Stimulated activated CD4-positive, alpha-beta T cell treated with anti-CD3 and anti-CD28 coated beads, Interleukin-2, amount 100 ng/mL, for 24 hours (primary cell): ENCODE data around the gene CDADC1.

Experiments
- DNase-seq, 2 donors: peaks; one replicate each; pipeline ENCODE4 v3.0.0-alpha.2; 2020

The CDADC1 gene

GRCh38 chr13:49297338-49297737 is 49.6 kb downstream of the CDADC1 start:
- no peak for DNase-seq

GRCh38 chr13:49298416-49298815 is 50.7 kb downstream of the CDADC1 start:
- DNase-seq, result no peak

GRCh38 chr13:49298903-49299605 is 51.3 kb downstream of the CDADC1 start:
- no peak for DNase-seq

- no peak for DNase-seq
These were observed 52.6 kb downstream of the CDADC1 start for GRCh38 chr13:49300276-49300675.

GRCh38 chr13:49300739-49301589 is 53.2 kb downstream of the CDADC1 start:
- peak; percentile 59 to 68 for DNase-seq

DNA sequence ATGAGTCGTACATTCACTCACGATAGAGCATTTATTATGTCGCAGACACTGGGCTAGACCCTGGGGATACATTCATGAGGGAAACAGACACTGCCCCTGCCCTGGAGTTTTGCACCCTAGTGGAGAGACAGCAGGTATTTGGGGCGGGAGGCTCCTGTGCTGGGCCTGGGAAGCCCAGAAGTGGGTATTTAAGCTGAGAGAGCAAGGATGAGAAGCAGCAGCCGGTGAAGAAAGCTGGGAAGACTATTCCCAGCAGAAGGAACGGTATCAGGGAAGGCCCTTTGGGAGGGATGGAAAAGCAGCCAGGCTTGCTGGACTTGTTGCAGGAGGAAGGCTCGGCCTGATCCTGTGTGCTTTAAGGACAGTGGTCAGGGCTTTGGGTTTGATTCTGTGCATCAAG is 54.5 kb downstream of the CDADC1 start:
- DNase-seq, result no peak

GRCh38 chr13:49302817-49303216 is 55.1 kb downstream of the CDADC1 start:
- DNase-seq, result no peak

DNA sequence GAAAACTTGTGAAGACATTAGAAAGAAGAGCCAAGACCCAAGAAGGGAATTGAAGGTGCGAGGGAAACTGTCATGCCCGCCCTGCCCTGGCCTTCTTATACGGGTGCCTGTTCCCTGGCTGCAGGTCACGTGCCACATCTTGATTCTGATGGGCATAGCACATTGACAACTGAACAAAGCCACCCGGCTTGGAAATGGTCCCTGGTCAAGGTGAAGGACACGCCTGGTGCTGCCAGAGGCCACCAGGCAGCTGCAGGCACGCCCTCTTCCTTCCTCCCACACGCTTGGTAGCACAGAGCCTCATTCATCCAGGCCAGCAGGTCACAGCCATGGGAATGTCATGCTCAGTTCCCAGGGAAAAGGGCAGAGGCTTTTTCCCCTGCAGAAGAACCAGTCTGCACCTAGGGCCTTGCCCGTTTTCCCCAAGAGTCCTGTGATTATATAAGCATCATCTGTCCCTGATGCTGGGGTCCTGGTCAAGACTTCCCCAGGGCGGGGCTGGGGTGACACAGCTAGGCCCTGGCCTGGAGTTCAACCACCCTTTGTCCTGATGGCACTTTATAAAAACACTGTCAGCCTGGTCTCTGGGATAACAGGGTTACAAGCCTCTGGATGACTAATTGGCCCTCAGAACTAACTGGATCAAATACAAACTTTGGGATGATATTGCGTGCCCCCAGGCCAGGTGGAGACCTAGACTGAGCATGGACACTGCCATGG is 56.0 kb downstream of the CDADC1 start:
- DNase-seq, result no peak

DNA sequence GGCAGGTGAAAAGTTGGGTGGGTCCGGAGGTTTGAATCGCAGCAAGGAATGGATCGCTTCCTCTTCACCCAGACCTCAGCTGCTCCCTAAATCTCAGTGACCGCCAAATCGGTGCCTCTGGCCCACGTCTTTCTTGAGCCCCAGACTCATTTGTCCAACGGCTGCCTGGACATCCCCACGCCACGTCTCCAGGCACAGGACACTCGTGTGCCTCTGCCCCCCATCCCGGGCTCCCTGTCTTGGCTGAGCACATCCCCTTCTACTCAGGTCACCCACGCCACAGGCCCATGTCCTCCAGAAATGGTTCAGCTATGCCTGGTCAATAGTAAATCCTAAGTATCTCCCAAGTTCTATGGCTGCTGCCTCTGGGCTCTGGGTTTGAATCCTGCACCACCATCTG is 56.6 kb downstream of the CDADC1 start:
- DNase-seq, result no peak

GRCh38 chr13:49304763-49305700 is 57.3 kb downstream of the CDADC1 start:
- no peak for DNase-seq

DNA sequence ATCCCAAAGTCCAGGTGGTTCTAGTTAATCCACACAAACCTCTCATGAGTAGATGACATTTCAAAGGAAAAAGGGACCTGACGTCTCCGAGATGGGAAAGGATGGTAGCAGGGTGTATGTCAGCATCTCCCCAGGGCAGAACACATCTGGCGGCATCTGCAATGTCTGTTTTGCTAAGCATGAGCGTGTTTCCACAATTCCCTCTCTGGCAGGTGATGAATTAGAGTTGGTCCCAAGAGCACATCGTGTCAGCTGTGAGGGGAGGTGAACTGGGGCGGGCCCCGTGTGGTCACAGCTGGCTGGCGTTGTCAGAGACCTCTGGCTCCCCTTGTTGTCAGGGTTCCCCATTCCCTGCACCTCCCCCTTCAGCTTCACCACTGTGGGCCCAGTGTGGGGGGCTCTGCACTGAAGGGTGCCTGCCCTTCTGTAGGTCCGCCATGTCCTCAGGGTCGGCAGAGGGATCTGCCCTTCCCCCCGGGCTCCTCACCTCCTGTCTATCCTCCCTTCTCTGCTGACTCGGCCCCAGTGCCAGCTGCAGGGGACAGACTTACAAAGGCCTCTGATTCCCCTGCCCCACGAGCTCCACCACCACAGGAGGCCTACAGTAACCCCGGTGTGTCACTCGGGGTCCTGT is 58.2 kb downstream of the CDADC1 start:
- DNase-seq, result no peak

GRCh38 chr13:49307365-49307764 is 59.6 kb downstream of the CDADC1 start:
- DNase-seq, result no peak

DNA sequence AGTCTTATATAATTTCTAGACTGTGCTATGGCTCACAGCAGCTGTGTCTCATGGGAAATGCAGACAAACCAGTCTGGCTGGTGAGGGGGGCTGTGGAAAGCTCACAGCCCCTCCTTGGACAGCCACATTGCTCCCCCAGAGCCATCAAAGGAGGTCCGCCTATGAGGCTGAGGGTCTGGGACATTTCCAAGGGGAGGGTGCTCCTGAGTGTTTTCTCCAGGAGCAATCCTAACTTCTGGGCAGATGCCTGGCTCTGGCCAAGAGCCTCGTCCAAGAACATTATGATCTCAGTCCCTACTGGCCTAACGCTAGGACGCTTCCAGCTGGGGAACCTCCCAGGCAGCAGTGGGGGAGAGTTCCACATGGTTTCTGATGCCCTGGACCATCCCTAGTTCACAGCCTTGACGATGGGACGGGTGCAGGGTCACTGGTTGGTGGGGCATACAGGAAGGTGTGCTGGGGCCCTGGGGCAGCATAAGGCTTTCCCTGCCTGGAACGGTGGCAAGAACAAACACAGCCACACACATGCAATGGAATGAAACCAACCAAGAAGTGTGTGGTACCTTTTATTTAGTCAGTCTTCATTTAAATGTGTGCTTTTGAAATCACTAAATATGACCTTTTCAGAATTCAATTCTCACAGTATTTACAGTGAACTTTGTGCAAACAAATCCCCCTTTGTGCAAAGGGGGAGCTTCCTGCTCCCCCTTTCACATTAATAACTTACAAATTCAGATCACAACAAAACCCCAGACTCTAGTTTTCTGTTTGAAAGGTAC is 60.6 kb downstream of the CDADC1 start:
- DNase-seq, result no peak

GRCh38 chr13:49308921-49309408 is 61.2 kb downstream of the CDADC1 start:
- DNase-seq, result no peak

DNA sequence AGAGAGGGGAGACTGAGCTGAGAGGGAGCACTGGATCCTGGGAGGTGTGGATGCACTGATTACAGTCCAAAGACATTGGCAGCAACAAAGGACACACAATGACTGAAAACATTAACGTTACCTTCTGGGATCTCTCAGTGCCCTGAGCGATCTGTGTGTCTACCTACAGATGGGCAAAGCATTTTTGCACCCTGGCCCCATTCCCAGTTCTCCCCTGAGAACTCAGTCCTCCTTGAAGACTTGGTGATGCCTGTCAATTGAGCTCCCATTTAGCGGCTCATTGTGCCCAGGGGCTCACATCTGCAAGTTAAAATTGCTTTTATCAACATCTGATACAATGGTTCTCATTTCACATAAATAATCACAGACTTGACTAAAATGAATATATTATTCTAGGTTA is 62.5 kb downstream of the CDADC1 start:
- no peak for DNase-seq

DNA sequence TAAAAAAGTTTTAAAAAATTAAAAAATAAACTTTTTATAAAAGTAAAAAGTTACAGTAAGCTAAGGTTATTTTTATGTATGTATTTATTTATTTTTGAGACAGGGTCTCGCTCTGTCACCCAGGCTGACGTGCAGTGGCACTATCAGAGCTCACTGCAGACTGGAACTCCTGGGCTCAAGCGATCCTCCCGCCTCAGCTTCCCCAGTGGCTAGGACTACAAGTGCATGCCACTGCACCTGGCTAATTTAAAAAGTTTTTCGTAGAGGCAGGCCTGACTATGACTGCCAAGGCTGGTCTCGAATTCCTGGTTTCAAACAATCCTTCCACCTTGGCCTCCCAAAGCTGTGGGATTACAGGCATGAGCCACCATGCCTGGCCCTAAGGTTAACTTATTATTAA is 64.1 kb downstream of the CDADC1 start:
- DNase-seq, result no peak

GRCh38 chr13:49314344-49314882 is 66.7 kb downstream of the CDADC1 start:
- DNase-seq, result no peak

- no peak for DNase-seq
These were observed 67.4 kb downstream of the CDADC1 start for GRCh38 chr13:49315036-49315565.

DNA sequence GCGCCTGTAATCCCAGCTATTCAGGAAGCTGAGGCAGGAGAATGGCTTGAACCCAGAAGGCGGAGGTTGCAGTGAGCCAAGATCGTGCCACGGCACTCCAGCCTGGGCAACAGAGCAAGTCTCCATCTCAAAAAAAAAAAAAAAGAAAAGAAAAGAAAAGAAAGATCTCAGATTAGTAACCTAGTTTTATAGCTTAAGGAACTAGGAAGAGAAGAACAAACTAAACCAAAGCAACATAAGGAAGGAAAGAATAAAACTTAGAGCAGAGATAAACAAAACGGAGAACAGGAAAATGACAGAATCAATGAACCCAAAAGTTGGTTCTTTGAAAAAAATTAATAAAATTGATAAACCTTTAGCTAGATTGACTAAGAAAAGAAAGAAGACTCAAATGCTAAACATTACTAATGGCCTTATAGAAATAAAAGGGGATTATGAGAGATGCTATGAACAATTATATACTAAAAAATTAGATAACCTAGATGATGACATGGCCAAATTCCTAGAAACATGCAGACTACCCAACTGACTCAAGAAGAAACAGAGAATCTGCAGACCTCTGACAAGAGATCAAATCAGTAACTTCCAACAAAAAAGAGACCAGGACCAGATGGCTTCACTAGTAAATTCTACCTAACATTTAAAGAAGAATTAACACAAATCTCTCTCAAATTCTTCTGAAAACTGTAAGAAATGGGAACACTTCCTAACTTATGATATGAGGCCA is 68.2 kb downstream of the CDADC1 start:
- no peak for DNase-seq

DNA sequence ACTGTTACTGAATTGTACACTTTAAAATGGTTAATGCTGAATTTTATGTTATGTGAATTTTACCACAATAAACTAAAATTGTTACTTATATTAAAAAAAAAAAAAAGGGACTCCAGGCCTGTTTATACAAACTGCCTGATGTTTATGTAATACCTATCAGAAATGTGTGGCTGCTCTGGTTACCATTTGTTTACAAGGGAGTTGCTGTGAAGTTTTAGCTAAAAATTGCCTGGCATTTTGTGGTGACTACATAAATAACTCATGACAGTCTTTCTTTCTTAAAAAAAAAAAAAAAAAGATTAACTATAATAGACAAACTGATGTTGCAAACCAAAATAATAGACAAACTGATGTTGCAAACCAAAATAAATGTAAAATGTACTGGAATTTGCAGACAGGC is 71.8 kb downstream of the CDADC1 start:
- no peak for DNase-seq
